SK-N-SH treated with all-trans-retinoic acid at 6 μM for 48 hours (cell line): ENCODE measurements around the gene MYADM.

ENCODE experiments used
- BACH2 ChIP-seq: fragments of 250-450 bp; sonication (Bioruptor Pico); IDR thresholded peaks from 2 replicates; pipeline ENCODE4 v1.9.0; 2021; ENCODE audit warnings: mild to moderate bottlenecking, borderline replicate concordance
- GLIS3 ChIP-seq: fragments of 250-450 bp; sonication (Bioruptor Pico); IDR thresholded peaks from 2 replicates; pipeline ENCODE4 v1.5.0; 2020; ENCODE audit warnings: mild to moderate bottlenecking, moderate library complexity
- ISL1 ChIP-seq: fragments of 250-450 bp; sonication (Bioruptor Pico); IDR thresholded peaks from 2 replicates; pipeline ENCODE4 v2.1.2; 2022; ENCODE audit warnings: mild to moderate bottlenecking, moderate library complexity
- ZFP3 ChIP-seq: fragments of 250-450 bp; sonication (Bioruptor Pico); IDR thresholded peaks from 2 replicates; pipeline ENCODE4 v1.5.0; 2020; ENCODE audit warnings: mild to moderate bottlenecking, moderate library complexity
- ZNF8 ChIP-seq: fragments of 450-650 bp; formaldehyde crosslinking; IDR thresholded peaks from 2 replicates; pipeline ENCODE4 v1.5.0; 2020; ENCODE audit warnings: mild to moderate bottlenecking, moderate library complexity
- TF ChIP-seq, protein P1 (sequence below): fragments of 250-450 bp; sonication (Bioruptor Pico); IDR thresholded peaks from 2 replicates; pipeline ENCODE4 v1.8.0; 2020; ENCODE audit warnings: mild to moderate bottlenecking, moderate library complexity, borderline replicate concordance
- TF ChIP-seq, protein P2 (sequence below): fragments of 250-450 bp; sonication (Bioruptor Pico); IDR thresholded peaks from 2 replicates; pipeline ENCODE4 v1.5.1; 2020; ENCODE audit warnings: low read depth, mild to moderate bottlenecking, moderate library complexity
- TF ChIP-seq, protein P3 (sequence below): fragments of 250-450 bp; sonication (Bioruptor Pico); IDR thresholded peaks from 2 replicates; pipeline ENCODE4 v1.5.1; 2021; ENCODE audit warnings: mild to moderate bottlenecking, moderate library complexity
- TF ChIP-seq, protein P4 (sequence below): fragments of 250-450 bp; sonication (Bioruptor Pico); IDR thresholded peaks from 2 replicates; pipeline ENCODE4 v1.5.0; 2020; ENCODE audit warnings: mild to moderate bottlenecking, moderate library complexity
- TF ChIP-seq, protein P5 (sequence below): fragments of 250-450 bp; sonication (Bioruptor Pico); IDR thresholded peaks from 2 replicates; pipeline ENCODE4 v1.8.0; 2021; ENCODE audit warnings: low read depth, mild to moderate bottlenecking, moderate library complexity, borderline replicate concordance

DNA sequence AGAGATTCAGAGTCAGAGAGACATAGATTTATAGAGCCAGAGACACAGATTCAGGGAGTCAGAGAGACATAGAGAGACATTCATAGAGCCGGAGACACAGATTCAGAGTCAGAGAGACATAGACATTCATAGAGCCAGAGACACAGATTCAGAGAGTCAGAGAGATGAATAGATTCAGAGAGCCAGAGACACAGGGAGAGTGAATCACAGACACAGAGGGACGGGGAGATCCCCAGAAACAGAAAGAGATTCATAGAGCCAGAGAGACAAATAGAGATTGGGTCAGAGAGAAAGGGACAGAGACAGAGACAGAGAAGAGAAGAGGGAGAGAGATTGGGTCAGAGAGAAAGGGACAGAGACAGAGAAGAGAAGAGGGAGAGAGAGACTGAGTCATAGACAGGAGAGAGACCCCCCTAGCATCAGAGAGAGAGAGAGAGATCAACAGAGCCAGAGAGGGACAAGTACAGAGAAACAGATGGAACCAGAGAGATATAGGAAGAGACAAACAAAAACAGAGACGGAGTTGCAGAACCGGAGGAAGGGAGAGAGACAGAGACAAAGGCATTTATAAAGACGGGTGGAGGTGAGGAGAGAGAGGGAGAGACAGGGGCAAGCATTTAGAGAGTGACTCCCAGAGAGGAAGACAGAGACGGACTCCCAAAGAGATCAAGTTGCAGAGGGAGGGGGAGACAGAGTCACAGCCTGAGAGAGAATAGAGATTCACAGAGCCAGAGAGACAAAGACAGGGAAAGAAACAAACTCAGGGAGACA lies 13.2 kb downstream of the MYADM start:
- TF ChIP-seq ZNF8 (CRISPR knock-in tag) (no peak), ZFP3 (CRISPR knock-in tag) (no peak), BACH2 (CRISPR knock-in tag) (no peak), ISL1 (CRISPR knock-in tag) (no peak), GLIS3 (CRISPR knock-in tag) (no peak)
- TF ChIP-seq, protein P1, sequence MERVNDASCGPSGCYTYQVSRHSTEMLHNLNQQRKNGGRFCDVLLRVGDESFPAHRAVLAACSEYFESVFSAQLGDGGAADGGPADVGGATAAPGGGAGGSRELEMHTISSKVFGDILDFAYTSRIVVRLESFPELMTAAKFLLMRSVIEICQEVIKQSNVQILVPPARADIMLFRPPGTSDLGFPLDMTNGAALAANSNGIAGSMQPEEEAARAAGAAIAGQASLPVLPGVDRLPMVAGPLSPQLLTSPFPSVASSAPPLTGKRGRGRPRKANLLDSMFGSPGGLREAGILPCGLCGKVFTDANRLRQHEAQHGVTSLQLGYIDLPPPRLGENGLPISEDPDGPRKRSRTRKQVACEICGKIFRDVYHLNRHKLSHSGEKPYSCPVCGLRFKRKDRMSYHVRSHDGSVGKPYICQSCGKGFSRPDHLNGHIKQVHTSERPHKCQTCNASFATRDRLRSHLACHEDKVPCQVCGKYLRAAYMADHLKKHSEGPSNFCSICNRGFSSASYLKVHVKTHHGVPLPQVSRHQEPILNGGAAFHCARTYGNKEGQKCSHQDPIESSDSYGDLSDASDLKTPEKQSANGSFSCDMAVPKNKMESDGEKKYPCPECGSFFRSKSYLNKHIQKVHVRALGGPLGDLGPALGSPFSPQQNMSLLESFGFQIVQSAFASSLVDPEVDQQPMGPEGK (CRISPR knock-in tag) = no peak
- TF ChIP-seq, protein P2, sequence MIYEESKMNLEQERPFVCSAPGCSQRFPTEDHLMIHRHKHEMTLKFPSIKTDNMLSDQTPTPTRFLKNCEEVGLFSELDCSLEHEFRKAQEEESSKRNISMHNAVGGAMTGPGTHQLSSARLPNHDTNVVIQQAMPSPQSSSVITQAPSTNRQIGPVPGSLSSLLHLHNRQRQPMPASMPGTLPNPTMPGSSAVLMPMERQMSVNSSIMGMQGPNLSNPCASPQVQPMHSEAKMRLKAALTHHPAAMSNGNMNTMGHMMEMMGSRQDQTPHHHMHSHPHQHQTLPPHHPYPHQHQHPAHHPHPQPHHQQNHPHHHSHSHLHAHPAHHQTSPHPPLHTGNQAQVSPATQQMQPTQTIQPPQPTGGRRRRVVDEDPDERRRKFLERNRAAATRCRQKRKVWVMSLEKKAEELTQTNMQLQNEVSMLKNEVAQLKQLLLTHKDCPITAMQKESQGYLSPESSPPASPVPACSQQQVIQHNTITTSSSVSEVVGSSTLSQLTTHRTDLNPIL = no peak
- TF ChIP-seq, protein P3, sequence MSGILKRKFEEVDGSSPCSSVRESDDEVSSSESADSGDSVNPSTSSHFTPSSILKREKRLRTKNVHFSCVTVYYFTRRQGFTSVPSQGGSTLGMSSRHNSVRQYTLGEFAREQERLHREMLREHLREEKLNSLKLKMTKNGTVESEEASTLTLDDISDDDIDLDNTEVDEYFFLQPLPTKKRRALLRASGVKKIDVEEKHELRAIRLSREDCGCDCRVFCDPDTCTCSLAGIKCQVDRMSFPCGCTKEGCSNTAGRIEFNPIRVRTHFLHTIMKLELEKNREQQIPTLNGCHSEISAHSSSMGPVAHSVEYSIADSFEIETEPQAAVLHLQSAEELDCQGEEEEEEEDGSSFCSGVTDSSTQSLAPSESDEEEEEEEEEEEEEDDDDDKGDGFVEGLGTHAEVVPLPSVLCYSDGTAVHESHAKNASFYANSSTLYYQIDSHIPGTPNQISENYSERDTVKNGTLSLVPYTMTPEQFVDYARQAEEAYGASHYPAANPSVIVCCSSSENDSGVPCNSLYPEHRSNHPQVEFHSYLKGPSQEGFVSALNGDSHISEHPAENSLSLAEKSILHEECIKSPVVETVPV (CRISPR knock-in tag) = no peak
- TF ChIP-seq, protein P4, sequence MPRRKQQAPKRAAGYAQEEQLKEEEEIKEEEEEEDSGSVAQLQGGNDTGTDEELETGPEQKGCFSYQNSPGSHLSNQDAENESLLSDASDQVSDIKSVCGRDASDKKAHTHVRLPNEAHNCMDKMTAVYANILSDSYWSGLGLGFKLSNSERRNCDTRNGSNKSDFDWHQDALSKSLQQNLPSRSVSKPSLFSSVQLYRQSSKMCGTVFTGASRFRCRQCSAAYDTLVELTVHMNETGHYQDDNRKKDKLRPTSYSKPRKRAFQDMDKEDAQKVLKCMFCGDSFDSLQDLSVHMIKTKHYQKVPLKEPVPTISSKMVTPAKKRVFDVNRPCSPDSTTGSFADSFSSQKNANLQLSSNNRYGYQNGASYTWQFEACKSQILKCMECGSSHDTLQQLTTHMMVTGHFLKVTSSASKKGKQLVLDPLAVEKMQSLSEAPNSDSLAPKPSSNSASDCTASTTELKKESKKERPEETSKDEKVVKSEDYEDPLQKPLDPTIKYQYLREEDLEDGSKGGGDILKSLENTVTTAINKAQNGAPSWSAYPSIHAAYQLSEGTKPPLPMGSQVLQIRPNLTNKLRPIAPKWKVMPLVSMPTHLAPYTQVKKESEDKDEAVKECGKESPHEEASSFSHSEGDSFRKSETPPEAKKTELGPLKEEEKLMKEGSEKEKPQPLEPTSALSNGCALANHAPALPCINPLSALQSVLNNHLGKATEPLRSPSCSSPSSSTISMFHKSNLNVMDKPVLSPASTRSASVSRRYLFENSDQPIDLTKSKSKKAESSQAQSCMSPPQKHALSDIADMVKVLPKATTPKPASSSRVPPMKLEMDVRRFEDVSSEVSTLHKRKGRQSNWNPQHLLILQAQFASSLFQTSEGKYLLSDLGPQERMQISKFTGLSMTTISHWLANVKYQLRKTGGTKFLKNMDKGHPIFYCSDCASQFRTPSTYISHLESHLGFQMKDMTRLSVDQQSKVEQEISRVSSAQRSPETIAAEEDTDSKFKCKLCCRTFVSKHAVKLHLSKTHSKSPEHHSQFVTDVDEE (CRISPR knock-in tag) = no peak
- TF ChIP-seq, protein P5, sequence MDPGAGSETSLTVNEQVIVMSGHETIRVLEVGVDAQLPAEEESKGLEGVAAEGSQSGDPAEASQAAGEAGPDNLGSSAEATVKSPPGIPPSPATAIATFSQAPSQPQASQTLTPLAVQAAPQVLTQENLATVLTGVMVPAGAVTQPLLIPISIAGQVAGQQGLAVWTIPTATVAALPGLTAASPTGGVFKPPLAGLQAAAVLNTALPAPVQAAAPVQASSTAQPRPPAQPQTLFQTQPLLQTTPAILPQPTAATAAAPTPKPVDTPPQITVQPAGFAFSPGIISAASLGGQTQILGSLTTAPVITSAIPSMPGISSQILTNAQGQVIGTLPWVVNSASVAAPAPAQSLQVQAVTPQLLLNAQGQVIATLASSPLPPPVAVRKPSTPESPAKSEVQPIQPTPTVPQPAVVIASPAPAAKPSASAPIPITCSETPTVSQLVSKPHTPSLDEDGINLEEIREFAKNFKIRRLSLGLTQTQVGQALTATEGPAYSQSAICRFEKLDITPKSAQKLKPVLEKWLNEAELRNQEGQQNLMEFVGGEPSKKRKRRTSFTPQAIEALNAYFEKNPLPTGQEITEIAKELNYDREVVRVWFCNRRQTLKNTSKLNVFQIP (CRISPR knock-in tag) = no peak
